Muscle of back (tissue), 11 donors: ENCODE measurements around the gene EDN3. TPM values are rescaled to one million over a fixed set of nuclear protein-coding genes. Genes with fewer than 3 reads are reported as not detected.
"Not testable (repeated sequence)": the region's sequence is repeated elsewhere in the genome, so short reads cannot be mapped to it uniquely, and the experiment has no call there.

Experiments
- DNase-seq, 3 donors: peaks; one replicate each; pipeline versions ENCODE4 v3.0.0 to v3.0.0-alpha.2; 2013
- polyA plus RNA-seq, 10 donors: library from polyadenylated mRNA; unstranded; fragments of 120-200 nt; gene quantifications; one replicate each; pipeline ENCODE4 v1.2.1, GENCODE V29; 2013; ENCODE audit not compliant: insufficient read length in 10 of 10

Gene EDN3
- polyA plus RNA-seq, 10 donors, result 15.7 to 38.2 (median 26.3) TPM

DNA sequence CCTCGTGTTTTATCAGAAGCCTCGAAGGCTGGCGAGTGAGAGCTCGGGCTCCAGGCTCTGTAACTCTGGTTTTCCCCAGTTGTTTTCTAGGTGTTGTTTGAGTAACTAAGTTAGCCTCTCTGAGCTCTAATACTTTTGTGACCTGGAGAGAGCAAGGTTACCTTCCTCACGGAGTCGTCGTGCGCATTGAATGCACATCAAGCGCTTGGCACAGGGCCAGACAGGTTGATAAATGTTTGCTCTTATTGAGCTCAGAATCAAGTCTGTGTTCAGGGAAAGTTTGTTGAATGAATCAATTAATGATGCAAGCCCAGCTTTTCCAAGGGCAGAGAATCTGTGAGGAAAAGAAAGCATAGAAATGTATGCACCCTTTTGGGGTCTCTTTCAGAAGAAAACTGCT is 33.5 kb downstream of the EDN3 start:
- no peak for DNase-seq

- peak; percentile 58 to 83 (median 63) for DNase-seq
Observed at GRCh38 chr20:59334651-59335300, 34.4 kb downstream of the EDN3 start.

DNA sequence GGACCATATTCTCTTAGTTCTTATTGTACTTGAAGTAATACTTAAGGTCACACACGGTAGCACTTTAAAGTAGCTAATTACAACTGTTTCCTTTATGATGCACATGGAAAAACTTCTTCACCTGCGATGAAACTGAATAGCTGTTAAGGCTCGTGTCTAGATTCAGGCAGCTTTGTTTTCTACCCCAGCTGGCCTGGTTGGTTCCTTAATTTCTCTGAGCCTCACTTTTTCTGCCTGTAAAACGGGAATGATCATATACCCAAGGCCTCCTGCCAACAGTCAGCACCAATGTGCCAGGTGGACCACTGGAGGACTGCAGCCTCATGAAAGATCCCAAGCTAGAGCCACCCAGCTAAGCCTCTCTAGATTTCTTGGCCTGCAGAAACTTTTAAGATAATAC is 35.0 kb downstream of the EDN3 start:
- no peak for DNase-seq

GRCh38 chr20:59336540-59336939 is 36.1 kb downstream of the EDN3 start:
- no peak for DNase-seq

- not testable (repeated sequence) for DNase-seq
Observed at GRCh38 chr20:59338444-59338843, 38.0 kb downstream of the EDN3 start.

DNA sequence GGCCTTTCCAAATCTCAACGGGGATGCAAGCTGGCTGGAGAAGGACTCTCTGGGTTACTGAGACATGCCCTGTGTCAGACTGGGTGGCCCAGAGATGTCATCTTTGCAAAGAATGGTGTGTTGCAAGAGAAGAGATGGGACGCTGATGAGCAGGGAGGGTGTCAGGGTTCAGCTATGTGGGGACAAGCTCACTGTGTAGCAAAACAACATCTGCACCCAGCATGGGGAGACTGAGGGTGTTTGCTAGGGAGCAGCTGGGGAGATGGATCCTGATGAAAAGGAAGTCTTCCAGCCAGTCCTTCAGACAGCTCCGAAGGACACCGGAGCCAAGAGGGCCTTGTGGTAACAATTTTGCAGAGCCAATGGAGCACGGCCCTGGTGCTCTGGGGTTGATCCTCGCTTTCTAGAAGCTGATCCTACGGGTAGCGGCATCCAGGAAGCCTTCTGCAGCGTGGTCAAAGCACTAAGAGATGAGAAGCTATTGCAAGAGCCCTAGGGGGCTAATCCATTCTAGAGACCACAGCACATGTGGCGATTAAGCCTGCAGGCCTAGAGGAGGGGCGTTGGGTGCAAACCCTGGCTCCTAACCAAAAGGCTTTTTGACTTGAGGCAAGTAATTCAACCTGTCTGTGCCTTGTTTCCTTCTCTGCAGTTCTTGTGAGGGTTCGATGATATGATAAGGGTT is 39.9 kb downstream of the EDN3 start:
- DNase-seq, result no peak

DNA sequence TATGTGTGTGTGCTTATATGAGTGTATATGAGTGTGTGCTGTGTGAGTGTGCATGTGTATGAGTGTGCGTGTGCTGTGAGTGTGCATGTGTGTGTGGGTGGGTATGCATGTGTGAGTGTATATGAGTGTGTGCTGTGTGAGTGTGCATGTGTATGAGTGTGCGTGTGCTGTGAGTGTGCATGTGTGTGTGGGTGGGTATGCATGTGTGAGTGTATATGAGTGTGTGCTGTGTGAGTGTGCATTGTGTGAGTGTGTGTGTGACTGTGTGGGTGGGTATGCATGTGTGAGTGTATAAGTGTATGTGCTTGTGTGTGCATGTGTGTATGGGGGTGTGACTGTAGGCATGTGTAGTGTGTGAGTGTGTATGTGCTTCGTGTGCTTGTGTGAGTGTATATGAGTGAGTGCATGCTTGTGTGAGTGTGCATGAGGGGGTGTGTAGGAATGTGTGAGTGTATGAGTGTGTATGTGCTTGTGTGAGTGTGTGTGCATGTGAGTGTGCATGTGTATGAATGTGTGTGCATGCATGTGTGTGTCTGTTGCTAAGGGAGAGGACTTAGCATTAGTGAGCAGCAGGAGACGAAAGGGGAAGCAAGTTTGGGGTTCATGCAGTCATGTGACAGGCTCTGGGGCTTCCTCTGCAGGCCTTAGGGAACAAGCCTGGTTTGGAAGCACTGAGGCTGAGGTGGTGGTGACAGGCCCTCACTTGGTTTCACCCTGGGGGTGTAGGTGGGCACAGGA is 41.0 kb downstream of the EDN3 start:
- not testable (repeated sequence) for DNase-seq

- DNase-seq, result peak in 2 of 3 donors; percentile 52 to 65
Observed at GRCh38 chr20:59342023-59342957, 41.9 kb downstream of the EDN3 start.

GRCh38 chr20:59346061-59346460 is 45.6 kb downstream of the EDN3 start:
- DNase-seq, result peak in 1 of 3 donors; percentile 26

GRCh38 chr20:59349277-59349676 is 48.9 kb downstream of the EDN3 start:
- DNase-seq, result no peak

GRCh38 chr20:59350330-59351156 is 50.1 kb downstream of the EDN3 start:
- DNase-seq, result no peak

- DNase-seq, result peak in 1 of 3 donors; percentile 76
Observed at GRCh38 chr20:59351157-59352040, 51.0 kb downstream of the EDN3 start.

DNA sequence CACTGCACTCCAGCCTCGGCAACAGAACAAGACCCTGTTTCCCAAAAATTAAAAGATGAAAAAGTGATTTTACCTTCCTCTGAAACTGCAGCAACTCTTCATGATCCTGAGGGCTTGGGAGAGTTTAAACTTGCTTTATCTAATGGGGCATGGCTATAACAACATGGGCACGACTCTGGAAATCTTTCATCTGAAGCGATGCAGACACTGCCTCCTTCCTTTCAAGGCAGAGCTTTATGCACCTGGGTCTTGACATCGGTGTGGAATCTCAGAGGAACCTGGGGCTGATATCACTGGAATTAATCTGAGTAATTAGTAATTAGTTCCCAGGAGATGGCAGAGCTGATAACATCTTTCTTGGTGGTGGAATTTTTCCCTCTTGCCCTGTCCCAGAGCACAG is 52.1 kb downstream of the EDN3 start:
- no peak for DNase-seq

- DNase-seq, result no peak
Observed at GRCh38 chr20:59352990-59353389, 52.6 kb downstream of the EDN3 start.

DNA sequence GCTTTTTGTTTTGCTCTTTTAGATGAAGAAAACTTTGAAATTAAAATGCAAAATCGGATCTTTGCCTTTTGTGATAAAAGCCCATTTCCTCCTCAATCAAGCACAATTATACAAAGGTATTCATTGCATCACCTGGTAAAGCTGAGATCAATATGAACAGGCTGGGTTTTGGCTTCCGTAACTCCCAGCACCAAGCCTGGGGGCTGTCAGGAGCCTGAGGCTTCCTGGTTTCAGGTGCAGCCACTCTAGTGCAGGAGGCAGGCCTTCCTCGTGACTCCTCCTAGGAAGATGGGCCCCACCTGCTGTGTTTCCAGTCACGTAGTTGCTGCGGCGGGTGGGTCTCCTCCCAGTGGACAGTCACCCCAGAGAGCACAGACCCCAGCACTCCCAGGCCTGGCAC is 54.0 kb downstream of the EDN3 start:
- no peak for DNase-seq

DNA sequence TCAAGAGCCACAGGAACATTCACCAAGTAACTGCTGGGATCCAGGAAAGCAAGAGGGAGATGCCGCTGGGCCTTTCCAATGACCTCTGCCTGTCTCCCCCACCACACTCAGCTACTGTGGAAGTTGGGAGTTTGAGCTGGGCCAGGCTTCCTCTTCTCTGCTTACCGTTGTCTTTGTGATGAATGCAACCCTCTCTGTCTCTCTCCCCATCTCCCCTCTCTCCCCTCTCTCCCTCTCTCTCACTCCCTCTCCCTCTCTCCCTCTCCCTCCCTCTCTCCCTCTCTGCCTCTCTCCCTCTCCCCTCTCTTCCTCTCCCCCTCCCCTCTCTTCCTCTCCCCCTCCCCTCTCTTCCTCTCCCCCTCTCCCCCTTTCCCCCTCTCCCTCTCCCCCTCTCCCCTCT is 54.8 kb downstream of the EDN3 start:
- no peak for DNase-seq

DNA sequence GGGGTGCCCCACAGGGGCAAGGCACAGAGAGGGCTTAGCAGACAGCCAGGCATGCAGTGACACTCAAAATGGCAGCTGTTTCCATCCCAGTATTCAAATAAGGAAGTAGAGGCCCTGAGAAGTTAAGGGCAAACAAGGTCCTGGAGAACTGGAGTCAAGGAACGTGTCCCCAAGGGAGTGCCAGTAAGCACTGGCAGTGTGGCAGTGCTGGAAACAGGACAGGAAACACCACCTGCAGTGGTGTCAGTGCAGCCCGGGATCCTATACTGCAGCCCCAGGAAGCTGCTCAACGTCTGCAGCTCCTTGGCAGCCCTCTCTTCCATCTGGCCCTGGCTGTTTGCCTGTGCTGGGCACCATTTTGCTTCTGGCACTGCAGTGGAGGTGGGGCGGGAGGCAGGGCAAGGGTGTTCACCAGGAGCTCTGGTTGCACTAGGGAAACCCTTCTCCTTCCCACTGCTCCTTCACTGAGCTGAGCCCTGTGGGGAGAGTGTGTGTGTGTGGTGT is 56.3 kb downstream of the EDN3 start:
- DNase-seq, result no peak

GRCh38 chr20:59358793-59359192 is 58.4 kb downstream of the EDN3 start:
- DNase-seq, result not testable (repeated sequence)

GRCh38 chr20:59359906-59360725 is 59.7 kb downstream of the EDN3 start:
- DNase-seq, result no peak
